HUES64 (cell line): ENCODE measurements around the gene OGA.

Source experiments
- H3K27ac ChIP-seq: 2 replicates; pipeline ENCODE4 v1.7.0; 2013; ENCODE audit warnings: low read depth, low read length, inconsistent platforms
- H3K27me3 ChIP-seq: 2 replicates; pipeline ENCODE4 v1.6.1; 2013; ENCODE audit warnings: mild to moderate bottlenecking, low read length; ENCODE audit not compliant: insufficient read depth
- H3K36me3 ChIP-seq: 2 replicates; pipeline ENCODE4 v1.6.1; 2013; ENCODE audit warnings: mild to moderate bottlenecking, low read length; ENCODE audit not compliant: insufficient read depth
- H3K4me1 ChIP-seq: 2 replicates; pipeline ENCODE4 v1.6.1; 2013; ENCODE audit warnings: mild to moderate bottlenecking, low read length, moderate library complexity; ENCODE audit not compliant: insufficient read depth
- H3K4me3 ChIP-seq: 2 replicates; pipeline ENCODE4 v1.5.1; 2013; ENCODE audit warnings: mild to moderate bottlenecking, low read length, moderate library complexity
- H3K9ac ChIP-seq: 2 replicates; pipeline ENCODE4 v1.6.1; 2013; ENCODE audit warnings: mild to moderate bottlenecking, low read depth, low read length
- H3K9me3 ChIP-seq: 2 replicates; pipeline ENCODE4 v1.6.1; 2013; ENCODE audit warnings: low read depth, low read length; ENCODE audit not compliant: insufficient read depth
- WGBS: fragments of 150-250, 120-280 bp; methylation state at CpG from one replicate; pipeline ENCODE4 v1.1.7; 2013; ENCODE audit warnings: missing lambda C conversion rate; 5-methylcytosine and 5-hydroxymethylcytosine counted together

Gene OGA

GRCh38 chr10:101766306-101766705 lies 51.9 kb downstream of the OGA start:
- no peaks in the 10 kb centered on the region; the same call in 1 of the 2 replicates for H3K4me1 ChIP-seq
- H3K27ac ChIP-seq, result no peak overlapping the region
- peaks cover 11% of the 10 kb centered on the region for H3K27me3 ChIP-seq
- H3K4me3 ChIP-seq, result no peak overlapping the region
- H3K9me3 ChIP-seq, result no peaks in the 10 kb centered on the region
- no peaks in the 10 kb centered on the region for H3K36me3 ChIP-seq
- H3K9ac ChIP-seq, result no peak overlapping the region
- 92% methylated on average over 4 of the region's 6 CpGs for WGBS

- Histone ChIP-seq H3K4me3 (no peak overlapping the region), H3K9me3 (no peaks in the 10 kb centered on the region), H3K27me3 (peaks cover 13% of the 10 kb centered on the region), H3K9ac (no peak overlapping the region), H3K27ac (no peak overlapping the region), H3K4me1 (peaks cover 10% of the 10 kb centered on the region), H3K36me3 (no peaks in the 10 kb centered on the region)
- 95% methylated on average over 10 of the region's 10 CpGs for WGBS
Observed at GRCh38 chr10:101763141-101763846, 55.0 kb downstream of the OGA start.

- H3K9ac ChIP-seq, result no peak overlapping the region
- peaks cover 13% of the 10 kb centered on the region for H3K27me3 ChIP-seq
- 95% methylated on average over 5 of the region's 5 CpGs for WGBS
- no peaks in the 10 kb centered on the region for H3K9me3 ChIP-seq
- H3K4me1 ChIP-seq, result peaks cover 10% of the 10 kb centered on the region
- H3K36me3 ChIP-seq, result no peaks in the 10 kb centered on the region
- no peak overlapping the region for H3K27ac ChIP-seq
- no peak overlapping the region for H3K4me3 ChIP-seq
Observed at GRCh38 chr10:101762736-101763135, 55.5 kb downstream of the OGA start.

- Histone ChIP-seq H3K9me3 (no peaks in the 10 kb centered on the region), H3K27me3 (peaks cover 13% of the 10 kb centered on the region), H3K9ac (no peak overlapping the region), H3K27ac (no peak overlapping the region), H3K4me1 (peaks cover 10% of the 10 kb centered on the region), H3K36me3 (no peaks in the 10 kb centered on the region), H3K4me3 (no peak overlapping the region)
- WGBS, result 92% methylated on average over 8 of the region's 9 CpGs
Observed at GRCh38 chr10:101761226-101761625, 57.0 kb downstream of the OGA start.

GRCh38 chr10:101760510-101760909 lies 57.7 kb downstream of the OGA start:
- Histone ChIP-seq H3K4me1 (peaks cover 10% of the 10 kb centered on the region), H3K4me3 (no peak overlapping the region), H3K9me3 (no peaks in the 10 kb centered on the region), H3K9ac (no peak overlapping the region), H3K27me3 (peaks cover 13% of the 10 kb centered on the region), H3K27ac (no peak overlapping the region), H3K36me3 (no peaks in the 10 kb centered on the region)
- WGBS, result 88% methylated on average over 3 of the region's 3 CpGs

GRCh38 chr10:101759309-101760247 lies 58.7 kb downstream of the OGA start:
- H3K27ac ChIP-seq, result no peak overlapping the region

GRCh38 chr10:101758858-101759257 lies 59.4 kb downstream of the OGA start:
- H3K27me3 ChIP-seq, result peaks cover 7% of the 10 kb centered on the region
- WGBS, result 91% methylated on average over 2 of the region's 2 CpGs
- H3K36me3 ChIP-seq, result no peaks in the 10 kb centered on the region
- H3K27ac ChIP-seq, result no peak overlapping the region
- no peaks in the 10 kb centered on the region for H3K9me3 ChIP-seq
- no peak overlapping the region for H3K4me3 ChIP-seq
- H3K9ac ChIP-seq, result no peak overlapping the region
- H3K4me1 ChIP-seq, result peaks cover 10% of the 10 kb centered on the region

More at GRCh38 chr10:101759309-101760247, 58.7 kb downstream of the OGA start:
- no peaks in the 10 kb centered on the region for H3K36me3 ChIP-seq
- H3K27me3 ChIP-seq, result peaks cover 7% of the 10 kb centered on the region
- WGBS, result 51% methylated on average over 12 of the region's 12 CpGs
- no peak overlapping the region for H3K4me3 ChIP-seq
- no peaks in the 10 kb centered on the region for H3K9me3 ChIP-seq
- peaks cover 10% of the 10 kb centered on the region for H3K4me1 ChIP-seq
- H3K9ac ChIP-seq, result no peak overlapping the region

- no peak overlapping the region for H3K9ac ChIP-seq
- H3K27ac ChIP-seq, result no peak overlapping the region
- no peak overlapping the region for H3K4me3 ChIP-seq
- 92% methylated on average over 3 of the region's 3 CpGs for WGBS
- no peaks in the 10 kb centered on the region for H3K9me3 ChIP-seq
- peaks cover 5% of the 10 kb centered on the region for H3K4me1 ChIP-seq
- H3K27me3 ChIP-seq, result no peaks in the 10 kb centered on the region
- H3K36me3 ChIP-seq, result no peaks in the 10 kb centered on the region
Observed at GRCh38 chr10:101752241-101752640, 66.0 kb downstream of the OGA start.

GRCh38 chr10:101749047-101750016 lies 68.9 kb downstream of the OGA start:
- Histone ChIP-seq H3K9ac (no peak overlapping the region), H3K4me1 (peaks cover 5% of the 10 kb centered on the region), H3K9me3 (no peaks in the 10 kb centered on the region), H3K27ac (no peak overlapping the region), H3K36me3 (no peaks in the 10 kb centered on the region), H3K4me3 (no peak overlapping the region), H3K27me3 (no peaks in the 10 kb centered on the region)
- 46% methylated on average over 19 of the region's 19 CpGs for WGBS

- H3K9me3 ChIP-seq, result no peaks in the 10 kb centered on the region
- H3K27me3 ChIP-seq, result no peaks in the 10 kb centered on the region
- no peak overlapping the region for H3K9ac ChIP-seq
- peaks cover 5% of the 10 kb centered on the region for H3K4me1 ChIP-seq
- no peak overlapping the region for H3K4me3 ChIP-seq
- 84% methylated on average over 3 of the region's 3 CpGs for WGBS
- H3K27ac ChIP-seq, result no peak overlapping the region
- H3K36me3 ChIP-seq, result no peaks in the 10 kb centered on the region
Observed at GRCh38 chr10:101748496-101748895, 69.7 kb downstream of the OGA start.
